Stimulated activated naive CD8-positive, alpha-beta T cell treated with anti-CD3 and anti-CD28 coated beads, Interleukin-15, Interleukin-2, amounts not matched to agents 100 U/mL and 50 U/mL, for 24 hours (primary cell): ENCODE results near the gene ANLN.
"Not testable (repeated sequence)": the region's sequence is repeated elsewhere in the genome, so short reads cannot be mapped to it uniquely, and the experiment has no call there.

Source experiments
- ATAC-seq: fragments of 150-1000 bp; cut with Tn5 transposase; one replicate; pipeline ENCODE4 v1.10.0; 2021
- DNase-seq: peaks from one replicate; pipeline ENCODE4 v3.0.0; 2021

The ANLN gene

GRCh38 chr7:36378555-36378954, 11.1 kb upstream of the ANLN start:
- not testable (repeated sequence) for DNase-seq, ATAC-seq

- ATAC-seq (no peak), DNase-seq (no peak)
These were observed 9.7 kb upstream of the ANLN start for GRCh38 chr7:36379831-36380504.

DNA sequence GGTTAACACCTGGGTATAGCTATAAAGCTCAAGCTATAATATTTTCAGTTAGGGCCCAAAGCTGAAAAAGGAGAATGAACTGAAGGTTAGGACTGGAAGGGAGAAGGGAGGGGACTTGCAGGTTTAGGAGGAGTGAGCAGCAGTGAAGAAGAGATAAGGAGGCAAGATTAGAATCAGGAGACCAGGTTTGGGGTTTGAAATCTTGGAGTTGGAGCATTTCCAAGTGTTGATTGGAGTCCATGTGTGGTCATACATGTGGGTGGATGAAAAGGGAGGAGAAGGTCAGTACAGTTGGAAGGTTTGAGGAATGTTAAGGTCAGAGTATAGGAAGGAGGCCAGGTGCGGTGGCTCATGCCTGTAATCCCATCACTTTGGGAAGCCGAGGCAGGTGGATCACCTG, 8.6 kb upstream of the ANLN start:
- DNase-seq (no peak), ATAC-seq (no peak)

DNA sequence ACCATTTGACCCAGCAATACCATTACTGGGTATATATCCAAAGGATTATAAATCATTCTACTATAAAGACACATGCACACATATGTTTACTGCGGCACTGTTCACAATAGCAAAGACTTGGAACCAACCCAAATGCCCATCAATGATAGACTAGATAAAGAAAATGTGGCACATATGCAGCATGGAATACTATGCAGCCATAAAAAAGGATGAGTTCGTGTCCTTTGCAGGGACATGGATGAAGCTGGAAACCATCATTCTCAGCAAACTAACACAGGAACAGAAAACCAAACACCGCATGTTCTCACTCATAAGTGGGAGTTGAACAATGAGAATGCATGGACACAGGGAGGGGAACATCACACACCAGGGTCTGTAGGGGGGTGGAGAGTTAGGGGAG, 6.4 kb upstream of the ANLN start:
- DNase-seq, ATAC-seq: not testable (repeated sequence)

DNA sequence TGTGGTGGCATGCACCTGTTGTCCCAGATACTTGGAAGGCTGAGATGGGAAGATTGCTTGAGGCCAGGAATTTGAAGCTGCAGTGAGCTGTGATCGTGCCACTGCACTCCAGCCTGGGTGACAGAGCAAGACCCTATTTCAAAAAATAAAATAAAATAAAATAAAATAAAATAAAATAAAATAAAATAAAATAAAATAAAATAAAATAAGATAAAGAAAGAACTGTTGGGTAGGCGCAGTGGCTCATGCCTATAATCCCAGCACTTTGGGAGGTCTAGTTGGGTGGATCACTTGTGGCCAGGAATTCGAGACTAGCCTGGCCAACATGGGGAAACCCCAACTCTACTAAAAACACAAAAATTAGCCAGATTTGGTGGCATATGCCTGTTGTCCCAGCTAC, 4.0 kb upstream of the ANLN start:
- not testable (repeated sequence) for ATAC-seq, DNase-seq

DNA sequence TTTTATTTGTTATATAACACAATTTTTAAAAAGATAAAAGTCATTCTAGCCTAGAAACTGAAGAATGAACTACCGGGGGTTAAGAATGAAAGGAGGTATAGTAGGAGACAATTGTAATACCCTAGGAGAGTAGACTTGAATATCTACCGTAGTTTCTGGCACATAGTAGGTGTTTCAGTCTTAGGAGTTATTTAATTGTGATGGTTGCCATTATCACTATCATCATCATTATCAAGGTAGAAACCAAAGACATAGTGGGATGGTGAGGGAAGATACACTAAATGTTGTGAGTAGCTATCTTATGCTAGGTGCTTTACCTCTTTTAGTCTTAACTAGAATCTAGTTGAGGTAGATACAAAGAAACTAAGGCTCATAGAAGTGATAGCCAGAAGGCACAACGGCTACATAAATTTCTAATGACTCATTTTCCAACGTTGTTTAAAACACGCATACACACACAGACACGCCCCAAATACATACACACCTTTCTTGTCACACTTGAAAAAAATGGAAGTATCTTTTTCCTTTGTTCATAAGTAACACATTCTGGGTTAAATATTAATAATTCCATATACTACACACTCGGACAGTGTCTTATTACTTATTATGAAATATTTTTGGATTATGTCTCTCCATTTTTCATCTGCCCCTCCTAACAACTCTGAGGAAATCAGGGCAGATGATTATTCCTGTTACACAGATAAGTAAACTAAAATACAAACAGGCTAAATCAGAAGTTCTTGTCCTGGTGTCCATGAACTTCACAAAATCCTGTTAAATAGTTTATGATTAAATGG, 2.0 kb upstream of the ANLN start:
- no peak for DNase-seq
- no peak for ATAC-seq

- DNase-seq = no peak
- no peak for ATAC-seq
These were observed 1.2 kb upstream of the ANLN start for GRCh38 chr7:36388423-36388822.

DNA sequence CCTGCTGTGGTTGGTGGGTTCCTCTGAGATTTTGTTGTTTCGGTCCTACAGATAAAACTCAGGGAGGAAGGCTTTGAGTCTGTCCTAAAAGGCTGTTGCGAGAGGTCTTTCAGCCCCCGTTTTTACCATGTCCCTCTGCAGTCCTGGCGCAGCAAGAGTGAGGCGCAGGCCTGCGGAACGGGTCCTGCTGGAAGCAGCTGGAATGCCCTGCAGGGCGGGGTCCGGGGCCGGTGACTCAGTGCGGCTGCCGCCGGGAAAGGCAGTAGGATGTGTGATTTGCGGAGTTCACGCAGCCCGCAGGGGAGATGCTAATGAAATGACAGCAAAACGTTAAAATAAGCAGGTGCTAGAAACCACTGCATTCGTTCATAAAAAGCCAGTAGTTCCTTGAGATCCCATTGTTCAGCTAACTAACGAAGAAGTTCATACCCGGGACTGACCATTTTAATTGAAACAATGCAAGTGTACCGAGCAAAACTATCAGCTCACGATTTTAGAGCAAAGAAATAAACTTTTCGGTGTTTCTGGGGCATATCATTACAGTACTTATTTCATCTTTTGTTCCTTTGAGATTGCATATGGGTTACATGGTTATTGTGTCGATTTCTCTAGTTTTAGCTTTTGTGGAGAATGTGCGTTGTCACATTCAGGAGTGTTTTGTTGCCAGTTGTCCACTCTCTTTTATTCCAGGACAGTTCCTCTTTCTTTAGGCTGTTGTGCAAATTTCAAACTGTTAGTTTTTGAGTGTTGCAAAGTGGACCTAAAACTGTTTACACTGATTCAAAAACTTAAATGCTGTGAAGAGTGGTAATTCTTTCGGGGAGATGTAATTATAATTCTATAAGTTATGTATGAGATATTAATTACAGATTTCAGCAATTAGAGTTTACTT, 783 bp downstream of the ANLN start:
- DNase-seq = peak; percentile 78
- ATAC-seq = peak; percentile 73

DNA sequence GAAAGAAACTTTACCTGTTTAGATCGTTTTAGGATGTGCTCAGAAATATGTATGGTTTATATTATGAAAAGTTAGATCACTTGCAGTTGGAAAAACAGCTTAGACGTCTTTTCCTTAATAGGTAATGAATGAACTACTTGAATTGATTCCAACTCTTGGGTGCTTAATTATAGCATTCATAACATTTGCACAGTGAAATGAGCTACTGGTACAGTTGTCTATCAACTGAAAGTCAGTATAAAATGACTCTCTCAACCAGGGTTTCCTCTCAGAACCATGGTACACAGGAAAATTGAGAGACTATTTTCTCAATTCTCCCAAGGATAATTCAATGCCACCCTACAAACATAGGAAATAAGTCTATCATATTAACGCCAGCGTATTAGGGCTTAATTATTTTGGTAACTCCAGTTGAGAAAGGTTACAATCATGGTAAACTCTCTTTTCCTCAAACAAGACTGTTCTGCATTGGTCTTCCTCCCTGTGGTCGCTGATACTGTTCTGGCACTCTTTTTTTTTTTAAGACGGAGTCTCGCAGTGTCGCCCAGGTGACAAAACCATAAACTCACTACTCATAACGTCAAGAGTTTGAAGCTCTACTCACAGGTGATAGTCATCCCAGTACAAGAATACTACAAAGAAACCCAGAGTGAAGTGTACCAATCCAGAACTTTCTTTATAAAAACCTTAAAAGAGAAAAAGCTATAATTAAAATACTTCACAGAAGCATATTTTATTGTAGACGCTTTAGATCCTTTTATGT, 2.0 kb downstream of the ANLN start:
- DNase-seq (no peak), ATAC-seq (no peak)

GRCh38 chr7:36393826-36394225, 4.2 kb downstream of the ANLN start:
- no peak for DNase-seq

GRCh38 chr7:36395171-36395894, 5.7 kb downstream of the ANLN start:
- DNase-seq = no peak
- ATAC-seq = no peak

More at GRCh38 chr7:36393826-36394225, 4.2 kb downstream of the ANLN start:
- no peak for ATAC-seq

- ATAC-seq (peak; percentile 68), DNase-seq (no peak)
These were observed 6.5 kb downstream of the ANLN start for GRCh38 chr7:36396150-36396549.

DNA sequence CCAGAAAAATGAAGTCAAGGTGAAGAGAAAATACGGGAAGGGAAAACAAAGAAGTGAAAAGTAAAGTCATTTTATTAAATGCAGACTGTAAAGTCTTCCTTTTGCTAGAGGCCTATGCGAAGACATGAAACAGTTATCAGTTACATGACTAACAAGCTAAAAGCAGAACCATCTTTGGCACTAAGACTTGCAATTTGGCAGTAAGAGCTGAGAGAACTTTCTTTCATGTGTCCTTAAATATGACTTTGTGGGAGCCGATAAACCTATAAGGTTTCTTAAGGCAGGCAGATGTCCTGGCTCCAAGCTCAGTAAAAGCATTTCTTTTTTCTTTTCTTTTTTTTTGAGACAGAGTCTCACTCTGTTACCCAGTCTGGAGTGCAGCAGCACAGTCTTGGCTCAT, 10.4 kb downstream of the ANLN start:
- DNase-seq (no peak), ATAC-seq (no peak)

- ATAC-seq (no peak), DNase-seq (no peak)
These were observed 10.9 kb downstream of the ANLN start for GRCh38 chr7:36400606-36401005.

DNA sequence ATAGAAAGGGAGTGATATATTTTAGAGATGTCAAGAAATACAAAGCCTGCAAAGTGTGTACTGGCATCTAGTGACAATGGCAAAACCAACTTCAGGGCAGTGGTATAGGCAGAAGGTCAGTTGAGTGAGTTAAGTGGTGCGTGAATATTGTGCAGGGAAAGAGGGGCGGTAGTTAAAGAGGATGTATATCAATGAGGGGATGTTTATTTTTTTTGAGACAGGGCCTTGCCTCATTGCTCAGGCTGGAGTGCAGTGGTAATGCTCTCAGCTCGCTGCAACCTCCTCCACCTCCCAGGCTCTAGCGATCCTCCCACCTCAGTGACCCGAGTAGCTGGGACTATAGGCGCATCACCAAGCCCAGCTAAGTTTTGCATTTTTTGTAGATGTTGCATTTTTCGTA, 13.8 kb downstream of the ANLN start:
- DNase-seq (no peak), ATAC-seq (no peak)

GRCh38 chr7:36404639-36405408, 15.2 kb downstream of the ANLN start:
- ATAC-seq (no peak), DNase-seq (no peak)

DNA sequence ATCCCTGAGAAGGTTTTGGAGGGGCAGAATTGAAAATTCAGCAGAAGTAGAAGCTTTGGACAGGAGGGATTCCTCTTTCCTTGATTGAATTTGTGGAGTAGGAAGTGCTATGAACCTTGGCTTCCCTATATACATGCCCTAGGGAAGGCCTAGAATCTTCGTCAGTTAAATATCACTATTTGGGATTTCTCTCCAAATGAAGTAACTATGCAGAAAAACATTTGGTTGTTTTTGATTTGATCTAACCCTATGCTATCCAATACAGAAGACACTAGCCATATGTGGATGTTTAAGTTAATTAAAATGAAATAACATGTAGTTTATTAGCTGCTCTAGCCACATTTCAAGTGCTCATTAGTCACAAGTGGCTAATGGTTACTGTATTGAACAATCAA, 15.7 kb downstream of the ANLN start:
- ATAC-seq = no peak
- DNase-seq = no peak

DNA sequence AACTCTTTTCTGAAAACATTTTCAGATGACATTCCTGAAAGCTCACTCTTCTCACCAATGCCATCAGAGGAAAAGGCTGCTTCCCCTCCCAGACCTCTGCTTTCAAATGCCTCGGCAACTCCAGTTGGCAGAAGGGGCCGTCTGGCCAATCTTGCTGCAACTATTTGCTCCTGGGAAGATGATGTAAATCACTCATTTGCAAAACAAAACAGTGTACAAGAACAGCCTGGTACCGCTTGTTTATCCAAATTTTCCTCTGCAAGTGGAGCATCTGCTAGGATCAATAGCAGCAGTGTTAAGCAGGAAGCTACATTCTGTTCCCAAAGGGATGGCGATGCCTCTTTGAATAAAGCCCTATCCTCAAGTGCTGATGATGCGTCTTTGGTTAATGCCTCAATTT, 16.5 kb downstream of the ANLN start:
- DNase-seq = no peak
- ATAC-seq = no peak

- no peak for ATAC-seq
- no peak for DNase-seq
These were observed 18.2 kb downstream of the ANLN start for GRCh38 chr7:36407636-36408550.
